NT2/D1 (cell line): ENCODE results near the gene ARHGEF11.

Experiments
- SUZ12 ChIP-seq: IDR thresholded peaks from 2 replicates; pipeline ENCODE4 v1.6.1; 2011; ENCODE audit not compliant: insufficient read length, insufficient read depth; ENCODE audit errors: extremely low read depth
- YY1 ChIP-seq: IDR thresholded peaks from 2 replicates; pipeline ENCODE4 v1.6.1; 2011; ENCODE audit not compliant: insufficient read length, insufficient read depth
- ZNF274 ChIP-seq: IDR thresholded peaks from 2 replicates; pipeline ENCODE4 v1.6.1; 2011; ENCODE audit warnings: mild to moderate bottlenecking, low read depth, low read length

- TF ChIP-seq ZNF274 (no peak), SUZ12 (no peak), YY1 (no peak)
Measured at GRCh38 chr1:157089789-157090188, 44.2 kb upstream of the ARHGEF11 start.
